ENCODE results near the gene RRH. TPM values are rescaled to one million over a fixed set of nuclear protein-coding genes. Genes with fewer than 3 reads are reported as not detected.

Gene RRH
- total and polyA plus RNA-seq, 12 donors: 0.03 TPM; not detected in 11

DNA sequence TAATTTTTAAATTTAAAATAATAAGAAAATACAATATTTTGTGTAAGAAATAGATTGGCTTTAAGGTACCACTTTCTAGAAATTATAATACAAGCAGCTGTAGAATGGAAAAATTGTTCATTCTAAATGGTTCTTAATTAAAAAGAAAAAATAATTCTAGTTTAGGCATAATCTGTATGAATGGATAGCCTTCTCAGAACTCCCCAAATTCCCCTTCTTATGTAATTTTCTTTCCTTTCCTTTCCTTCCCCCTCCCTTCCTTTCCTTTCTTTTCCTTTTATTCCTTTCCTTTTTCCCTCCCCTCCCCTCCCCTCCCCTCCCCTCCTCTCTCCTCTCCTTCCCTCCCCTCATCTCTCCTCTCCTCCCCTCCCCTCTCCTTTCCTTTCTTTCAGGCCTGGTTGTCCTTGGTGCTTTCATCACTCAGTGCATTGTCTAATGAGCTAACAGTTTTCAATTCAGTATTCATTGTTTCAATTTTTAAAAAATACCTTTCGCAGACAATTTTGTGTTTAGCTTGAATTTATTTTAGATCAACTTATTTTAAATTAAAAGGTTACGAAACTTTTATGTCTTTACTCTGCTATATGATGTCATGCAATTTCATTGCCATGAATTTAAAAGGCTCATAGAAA lies 49.0 kb downstream of the RRH start:
- H3K36me3 ChIP-seq: no peaks in the 10 kb centered on the region
- WGBS, 2 donors: 95 to 96% methylated on average over 2 of the region's 2 CpGs
- intact Hi-C loops (cut with DNase I): no loop called here
- ATAC-seq (no peak), DNase-seq (no peak)
- H3K9me3 ChIP-seq: no peaks in the 10 kb centered on the region
- TF ChIP-seq, protein P1, sequence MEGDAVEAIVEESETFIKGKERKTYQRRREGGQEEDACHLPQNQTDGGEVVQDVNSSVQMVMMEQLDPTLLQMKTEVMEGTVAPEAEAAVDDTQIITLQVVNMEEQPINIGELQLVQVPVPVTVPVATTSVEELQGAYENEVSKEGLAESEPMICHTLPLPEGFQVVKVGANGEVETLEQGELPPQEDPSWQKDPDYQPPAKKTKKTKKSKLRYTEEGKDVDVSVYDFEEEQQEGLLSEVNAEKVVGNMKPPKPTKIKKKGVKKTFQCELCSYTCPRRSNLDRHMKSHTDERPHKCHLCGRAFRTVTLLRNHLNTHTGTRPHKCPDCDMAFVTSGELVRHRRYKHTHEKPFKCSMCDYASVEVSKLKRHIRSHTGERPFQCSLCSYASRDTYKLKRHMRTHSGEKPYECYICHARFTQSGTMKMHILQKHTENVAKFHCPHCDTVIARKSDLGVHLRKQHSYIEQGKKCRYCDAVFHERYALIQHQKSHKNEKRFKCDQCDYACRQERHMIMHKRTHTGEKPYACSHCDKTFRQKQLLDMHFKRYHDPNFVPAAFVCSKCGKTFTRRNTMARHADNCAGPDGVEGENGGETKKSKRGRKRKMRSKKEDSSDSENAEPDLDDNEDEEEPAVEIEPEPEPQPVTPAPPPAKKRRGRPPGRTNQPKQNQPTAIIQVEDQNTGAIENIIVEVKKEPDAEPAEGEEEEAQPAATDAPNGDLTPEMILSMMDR (IDR thresholded peaks at IDR 0.05): no peak
- H3K4me1 ChIP-seq: no peaks in the 10 kb centered on the region
- no peak overlapping the region for H3K27ac ChIP-seq
- H3K27me3 ChIP-seq: no peaks in the 10 kb centered on the region
- no peak overlapping the region for H3K4me3 ChIP-seq

DNA sequence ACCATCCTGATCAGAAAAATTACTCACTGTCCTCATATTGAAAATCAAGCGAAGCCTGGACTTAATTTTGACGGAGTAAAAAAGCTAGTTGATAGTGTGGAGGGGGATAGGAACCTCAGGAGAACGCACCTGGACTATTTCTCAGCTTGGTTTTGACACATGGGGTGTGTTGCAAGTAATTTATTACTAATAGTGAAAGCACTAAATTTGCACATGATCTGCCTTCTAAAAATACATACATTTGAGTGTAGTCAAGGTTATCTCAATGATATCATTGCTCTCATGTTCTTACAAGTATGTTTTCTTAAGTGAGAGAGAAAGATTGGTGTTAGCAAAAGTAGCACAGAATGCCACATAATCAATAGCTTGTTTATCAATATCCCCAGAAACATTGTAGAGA lies 49.6 kb downstream of the RRH start:
- intact Hi-C loops (cut with DNase I): no loop called here
- 56 to 67% methylated on average over 3 of the region's 3 CpGs for WGBS, 2 donors
- Histone ChIP-seq H3K27me3 (no peaks in the 10 kb centered on the region), H3K36me3 (no peaks in the 10 kb centered on the region), H3K27ac (no peak overlapping the region), H3K4me1 (no peaks in the 10 kb centered on the region), H3K4me3 (no peak overlapping the region), H3K9me3 (no peaks in the 10 kb centered on the region)
- ATAC-seq (no peak), DNase-seq (no peak)
- TF ChIP-seq, protein P1 (IDR thresholded peaks at IDR 0.05): no peak

DNA sequence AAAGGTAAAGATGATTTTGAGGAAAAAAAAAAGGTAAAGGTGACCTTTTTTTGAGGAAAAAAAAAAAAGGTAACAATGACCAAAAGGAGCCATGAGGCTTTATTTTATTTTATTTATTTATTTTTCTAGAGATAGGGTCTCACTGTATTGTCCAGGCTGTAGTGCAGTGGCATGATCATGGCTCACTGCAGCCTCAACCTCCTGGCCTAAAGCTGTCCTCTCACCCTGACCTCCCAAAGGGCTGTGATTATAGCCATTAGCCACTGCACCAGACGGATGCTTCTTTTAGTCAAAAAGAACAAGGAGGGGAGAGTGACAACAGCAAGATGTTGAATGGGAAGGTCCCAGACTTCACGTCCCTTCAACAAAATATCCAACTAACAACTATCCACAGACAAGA lies 50.6 kb downstream of the RRH start:
- Histone ChIP-seq H3K27me3 (no peaks in the 10 kb centered on the region), H3K4me1 (no peaks in the 10 kb centered on the region), H3K4me3 (no peak overlapping the region), H3K36me3 (no peaks in the 10 kb centered on the region), H3K9me3 (no peaks in the 10 kb centered on the region), H3K27ac (no peak overlapping the region)
- TF ChIP-seq, protein P1 (IDR thresholded peaks at IDR 0.05): no peak
- DNase-seq: no peak
- intact Hi-C loops (cut with DNase I): no loop called here
- ATAC-seq: no peak
- 74 to 81% methylated on average over 2 of the region's 2 CpGs for WGBS, 2 donors

DNA sequence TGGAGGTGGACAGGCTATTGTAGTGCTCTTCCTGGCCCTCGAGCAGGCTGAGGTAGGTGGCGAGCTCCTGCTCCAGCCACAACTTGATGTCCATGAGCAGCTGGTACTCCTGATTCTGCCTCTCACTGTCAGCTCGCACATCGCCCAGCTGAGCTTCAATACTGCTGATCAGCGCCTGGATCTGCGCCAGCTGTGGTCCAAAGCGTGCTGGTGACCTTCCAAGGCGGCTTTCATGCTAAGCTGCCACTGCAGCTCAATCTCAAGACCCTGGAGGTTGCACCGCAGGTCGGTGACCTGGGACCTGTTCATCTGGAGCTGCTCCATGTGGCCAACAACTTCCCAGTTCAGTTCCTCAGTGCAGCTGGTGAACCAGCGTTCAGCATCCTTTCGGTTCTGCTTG lies 51.3 kb downstream of the RRH start:
- Histone ChIP-seq H3K4me3 (no peak overlapping the region), H3K27ac (no peak overlapping the region), H3K9me3 (no peaks in the 10 kb centered on the region), H3K36me3 (no peaks in the 10 kb centered on the region), H3K4me1 (no peaks in the 10 kb centered on the region), H3K27me3 (no peaks in the 10 kb centered on the region)
- intact Hi-C loops (cut with DNase I): no loop called here
- WGBS, 2 donors: 80 to 81% methylated on average over 12 of the region's 12 CpGs
- no peak for ATAC-seq
- TF ChIP-seq, protein P1 (IDR thresholded peaks at IDR 0.05): no peak
- DNase-seq: no peak
